Loucy (cell line): ENCODE results near the gene TENM3.

Experiments
- H2AFZ ChIP-seq: fragments of 200-600 bp; sonication (generic); 2 replicates; pipeline ENCODE4 v1.6.0; 2016; ENCODE audit warnings: antibody characterized with exemption, mild to moderate bottlenecking, low read length, moderate library complexity
- H3F3A ChIP-seq: fragments of 200-600 bp; 2 replicates; pipeline ENCODE4 v1.6.0; 2016; ENCODE audit warnings: antibody characterized with exemption, low read depth, mild to moderate bottlenecking
- H3K27me3 ChIP-seq: fragments of 200-600 bp; sonication (generic); 2 replicates; pipeline ENCODE4 v1.6.1; 2014; ENCODE audit warnings: low read length, mild to moderate bottlenecking; ENCODE audit not compliant: insufficient read depth, poor library complexity, severe bottlenecking
- H3K36me3 ChIP-seq: fragments of 200-600 bp; sonication (generic); 2 replicates; pipeline ENCODE4 v1.6.1; 2016; ENCODE audit warnings: low read length; ENCODE audit not compliant: insufficient read depth
- H3K4me1 ChIP-seq: fragments of 200-600 bp; sonication (generic); 2 replicates; pipeline ENCODE4 v1.5.1; 2014; ENCODE audit warnings: low read length, mild to moderate bottlenecking; ENCODE audit not compliant: insufficient read depth, poor library complexity, severe bottlenecking
- H3K4me2 ChIP-seq: fragments of 200-600 bp; sonication (generic); 2 replicates; pipeline ENCODE4 v1.6.0; 2014; ENCODE audit warnings: antibody characterized with exemption, low read length, low read depth, mild to moderate bottlenecking; ENCODE audit not compliant: poor library complexity, severe bottlenecking
- H3K4me3 ChIP-seq: fragments of 200-600 bp; sonication (generic); 2 replicates; pipeline ENCODE4 v1.5.1; 2014; ENCODE audit warnings: low read length, mild to moderate bottlenecking, mixed read lengths; ENCODE audit not compliant: poor library complexity, severe bottlenecking
- H3K79me2 ChIP-seq: fragments of 200-600 bp; sonication (generic); 2 replicates; pipeline ENCODE4 v1.6.1; 2014; ENCODE audit warnings: low read length; ENCODE audit not compliant: insufficient read depth
- H3K9ac ChIP-seq: fragments of 200-600 bp; sonication (generic); 2 replicates; pipeline ENCODE4 v1.6.0; 2014; ENCODE audit warnings: mild to moderate bottlenecking, low read depth, low read length, moderate library complexity; ENCODE audit not compliant: poor library complexity, severe bottlenecking
- H3K9me2 ChIP-seq: fragments of 200-600 bp; sonication (generic); replicated peaks from 2 replicates; pipeline ENCODE4 v1.6.1; 2016; ENCODE audit warnings: low read depth, low read length, mixed read lengths
- H3K9me3 ChIP-seq: fragments of 200-600 bp; sonication (generic); 2 replicates; pipeline ENCODE4 v1.6.1; 2014; ENCODE audit warnings: mild to moderate bottlenecking, antibody characterized with exemption, low read length, low read depth; ENCODE audit not compliant: insufficient read depth
- H4K20me1 ChIP-seq: fragments of 200-600 bp; sonication (generic); 2 replicates; pipeline ENCODE4 v1.6.0; 2014; ENCODE audit warnings: antibody characterized with exemption, low read length, mild to moderate bottlenecking; ENCODE audit not compliant: insufficient read depth, poor library complexity, severe bottlenecking
- EZH2phosphoT487 ChIP-seq: fragments of 200-600 bp; IDR thresholded peaks from 2 replicates; pipeline ENCODE4 v1.6.1; 2018; ENCODE audit warnings: antibody characterized with exemption, mild to moderate bottlenecking, moderate library complexity, borderline replicate concordance
- TF ChIP-seq, protein P1 (sequence below): fragments of 200-600 bp; sonication (generic); conservative IDR thresholded peaks from 2 replicates; pipeline ENCODE4 v1.5.1; 2014; ENCODE audit warnings: mild to moderate bottlenecking, antibody characterized with exemption, low read length

The TENM3 gene

DNA sequence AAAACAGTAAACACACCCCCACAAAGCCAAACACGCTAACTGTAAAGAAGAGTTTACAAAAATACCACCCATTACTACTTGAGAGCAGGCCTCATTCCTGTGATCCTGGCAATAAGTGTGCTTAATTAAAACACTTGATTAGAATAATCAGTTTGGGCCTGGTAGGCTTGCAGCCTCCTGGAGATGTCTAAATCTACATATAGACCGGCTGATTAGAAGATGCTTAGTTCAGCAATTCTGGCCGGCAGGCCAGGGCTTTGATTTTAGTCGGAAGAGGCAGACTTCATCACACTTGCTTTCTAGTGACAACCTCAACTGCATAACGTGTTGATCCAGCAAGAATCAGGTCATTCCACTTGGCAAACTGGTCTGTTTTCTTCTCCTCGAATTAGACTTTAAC is 560.0 kb downstream of the TENM3 start:
- TF ChIP-seq EZH2phosphoT487, result no peak
- TF ChIP-seq, protein P1, sequence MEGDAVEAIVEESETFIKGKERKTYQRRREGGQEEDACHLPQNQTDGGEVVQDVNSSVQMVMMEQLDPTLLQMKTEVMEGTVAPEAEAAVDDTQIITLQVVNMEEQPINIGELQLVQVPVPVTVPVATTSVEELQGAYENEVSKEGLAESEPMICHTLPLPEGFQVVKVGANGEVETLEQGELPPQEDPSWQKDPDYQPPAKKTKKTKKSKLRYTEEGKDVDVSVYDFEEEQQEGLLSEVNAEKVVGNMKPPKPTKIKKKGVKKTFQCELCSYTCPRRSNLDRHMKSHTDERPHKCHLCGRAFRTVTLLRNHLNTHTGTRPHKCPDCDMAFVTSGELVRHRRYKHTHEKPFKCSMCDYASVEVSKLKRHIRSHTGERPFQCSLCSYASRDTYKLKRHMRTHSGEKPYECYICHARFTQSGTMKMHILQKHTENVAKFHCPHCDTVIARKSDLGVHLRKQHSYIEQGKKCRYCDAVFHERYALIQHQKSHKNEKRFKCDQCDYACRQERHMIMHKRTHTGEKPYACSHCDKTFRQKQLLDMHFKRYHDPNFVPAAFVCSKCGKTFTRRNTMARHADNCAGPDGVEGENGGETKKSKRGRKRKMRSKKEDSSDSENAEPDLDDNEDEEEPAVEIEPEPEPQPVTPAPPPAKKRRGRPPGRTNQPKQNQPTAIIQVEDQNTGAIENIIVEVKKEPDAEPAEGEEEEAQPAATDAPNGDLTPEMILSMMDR, result no peak
- Histone ChIP-seq H3K9ac (no peak overlapping the region), H3K9me2 (no peaks in the 10 kb centered on the region), H2AFZ (no peak overlapping the region), H3K27me3 (no peaks in the 10 kb centered on the region), H3K4me2 (no peak overlapping the region), H3K36me3 (no peaks in the 10 kb centered on the region), H3F3A (no peaks in the 10 kb centered on the region), H3K9me3 (no peaks in the 10 kb centered on the region), H3K4me3 (no peak overlapping the region), H4K20me1 (no peaks in the 10 kb centered on the region), H3K4me1 (peaks cover under 1% of the 10 kb centered on the region), H3K79me2 (no peaks in the 10 kb centered on the region)

DNA sequence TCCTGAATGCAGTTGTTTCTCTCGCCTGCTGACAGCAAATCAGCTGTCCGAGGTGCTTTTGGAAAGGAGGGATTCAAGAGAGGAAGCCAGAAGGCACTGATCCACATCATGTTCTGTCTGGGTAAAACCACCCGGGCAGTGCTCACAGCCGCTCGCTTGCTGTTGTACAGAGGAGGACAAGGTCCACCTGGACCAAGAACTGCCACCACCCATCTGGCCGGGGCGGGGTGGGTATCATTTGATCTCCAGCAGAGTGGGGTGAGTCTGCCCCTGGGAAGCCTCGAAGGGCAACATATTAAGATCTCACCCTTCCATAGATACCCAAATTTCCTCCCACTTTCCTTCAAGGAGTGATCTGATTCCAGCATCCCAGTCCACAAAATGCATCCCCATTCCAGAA is 560.9 kb downstream of the TENM3 start:
- no peaks in the 10 kb centered on the region for H4K20me1 ChIP-seq
- H3K9me2 ChIP-seq, result no peaks in the 10 kb centered on the region
- no peak overlapping the region for H2AFZ ChIP-seq
- H3F3A ChIP-seq, result no peaks in the 10 kb centered on the region
- TF ChIP-seq, protein P1, result no peak
- H3K9ac ChIP-seq, result no peak overlapping the region
- no peaks in the 10 kb centered on the region for H3K9me3 ChIP-seq
- no peaks in the 10 kb centered on the region for H3K36me3 ChIP-seq
- H3K79me2 ChIP-seq, result no peaks in the 10 kb centered on the region
- no peaks in the 10 kb centered on the region for H3K27me3 ChIP-seq
- no peak overlapping the region for H3K4me3 ChIP-seq
- H3K4me2 ChIP-seq, result no peak overlapping the region
- peaks cover 6% of the 10 kb centered on the region for H3K4me1 ChIP-seq

DNA sequence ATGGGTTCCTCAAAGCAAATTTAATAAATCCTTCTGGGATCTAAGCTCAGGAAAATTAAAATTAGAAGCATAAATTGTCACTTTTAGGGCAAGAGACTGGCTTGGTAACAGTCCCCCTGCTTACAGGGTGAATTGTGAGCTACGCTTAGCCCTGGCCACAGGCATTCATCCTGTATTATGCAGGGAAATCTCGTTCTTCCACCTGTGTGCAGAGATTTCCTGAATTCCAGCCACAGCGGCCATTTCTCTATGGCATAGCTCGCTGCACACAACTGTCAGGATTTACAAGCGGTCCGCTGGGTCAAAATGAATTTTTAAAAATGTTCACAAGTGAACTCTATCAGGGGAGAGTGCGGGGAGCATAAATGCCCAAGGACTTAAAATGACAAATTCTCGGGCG is 562.1 kb downstream of the TENM3 start:
- Histone ChIP-seq H2AFZ (no peak overlapping the region), H3K36me3 (no peaks in the 10 kb centered on the region), H3K4me2 (no peak overlapping the region), H3K9me2 (no peaks in the 10 kb centered on the region), H3K27me3 (no peaks in the 10 kb centered on the region), H3K79me2 (no peaks in the 10 kb centered on the region), H3F3A (no peaks in the 10 kb centered on the region), H3K9ac (no peak overlapping the region), H3K4me3 (no peak overlapping the region), H4K20me1 (no peaks in the 10 kb centered on the region), H3K9me3 (peaks cover 2% of the 10 kb centered on the region; the same call in 1 of the 2 replicates), H3K4me1 (peaks cover 15% of the 10 kb centered on the region)
- TF ChIP-seq, protein P1, result no peak
- TF ChIP-seq EZH2phosphoT487, result no peak
